Vagina (tissue), 2 donors: ENCODE results near the gene DDC.
A peak's percentile ranks its signal among the peaks of the same experiment; 100 is the strongest.

Source experiments
- POLR2A ChIP-seq, 2 donors: fragments of 450-650 bp; IDR thresholded peaks; one replicate each; pipeline ENCODE4 v1.6.1; 2017; ENCODE audit warnings: antibody characterized with exemption in 2 of 2, mild to moderate bottlenecking in 2 of 2, moderate library complexity in 2 of 2
- POLR2AphosphoS5 ChIP-seq, 2 donors: sonication (generic); formaldehyde crosslinking; IDR thresholded peaks; one replicate each; pipeline ENCODE4 v1.9.0; 2017; ENCODE audit warnings: antibody characterized with exemption in 2 of 2, mild to moderate bottlenecking in 2 of 2, low read depth in 1 of 2; ENCODE audit not compliant: insufficient read depth in 1 of 2
- TF ChIP-seq, protein P1 (sequence below), 3 experiments: fragments of 450-650 bp in 2 of 3; fragments of 200-600 bp in 1 of 3; sonication (generic) in 1 of 3; IDR thresholded peaks; one replicate each; pipeline ENCODE4 v1.5.1; 2017 to 2019; ENCODE audit warnings: antibody characterized with exemption in 3 of 3, mild to moderate bottlenecking in 2 of 3, moderate library complexity in 2 of 3

DNA sequence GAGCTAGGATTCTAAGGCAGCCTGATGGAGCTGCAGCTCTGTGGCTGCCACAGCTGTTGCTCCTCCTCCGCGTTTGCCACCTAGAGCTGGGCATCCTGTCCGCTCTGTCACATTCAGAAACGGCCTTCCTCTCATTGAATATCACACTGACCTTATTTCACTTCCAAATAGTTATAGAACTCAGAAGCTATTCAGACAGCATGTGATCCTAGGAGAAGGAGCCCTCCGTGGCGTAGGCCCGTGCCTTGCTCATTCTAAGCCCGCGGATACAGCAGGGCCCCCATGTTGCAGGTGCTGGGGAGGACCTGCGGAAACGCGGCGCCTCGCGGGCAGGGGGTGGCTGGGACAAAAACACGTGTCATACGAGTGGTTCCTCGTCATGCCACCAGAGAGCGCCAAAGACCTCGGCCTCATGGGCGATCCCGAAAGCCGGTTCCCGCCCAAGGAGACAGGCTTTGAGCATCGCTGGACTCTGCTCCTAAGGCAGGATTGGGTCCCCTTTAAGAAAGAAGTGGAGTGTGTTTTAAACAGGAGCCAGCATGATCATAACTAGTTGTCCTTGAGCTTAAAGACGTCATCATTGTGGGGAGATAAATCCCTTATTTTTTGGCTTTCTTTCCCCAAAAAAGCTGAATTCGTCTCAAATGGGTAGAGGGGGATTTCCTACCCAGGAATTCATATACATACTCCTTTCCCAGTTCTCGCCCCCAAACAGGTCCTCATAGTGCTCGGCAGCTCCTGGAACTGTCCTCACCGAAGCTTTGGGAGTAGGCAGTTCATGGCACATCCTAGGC lies 97.2 kb downstream of the DDC start:
- TF ChIP-seq, protein P1, sequence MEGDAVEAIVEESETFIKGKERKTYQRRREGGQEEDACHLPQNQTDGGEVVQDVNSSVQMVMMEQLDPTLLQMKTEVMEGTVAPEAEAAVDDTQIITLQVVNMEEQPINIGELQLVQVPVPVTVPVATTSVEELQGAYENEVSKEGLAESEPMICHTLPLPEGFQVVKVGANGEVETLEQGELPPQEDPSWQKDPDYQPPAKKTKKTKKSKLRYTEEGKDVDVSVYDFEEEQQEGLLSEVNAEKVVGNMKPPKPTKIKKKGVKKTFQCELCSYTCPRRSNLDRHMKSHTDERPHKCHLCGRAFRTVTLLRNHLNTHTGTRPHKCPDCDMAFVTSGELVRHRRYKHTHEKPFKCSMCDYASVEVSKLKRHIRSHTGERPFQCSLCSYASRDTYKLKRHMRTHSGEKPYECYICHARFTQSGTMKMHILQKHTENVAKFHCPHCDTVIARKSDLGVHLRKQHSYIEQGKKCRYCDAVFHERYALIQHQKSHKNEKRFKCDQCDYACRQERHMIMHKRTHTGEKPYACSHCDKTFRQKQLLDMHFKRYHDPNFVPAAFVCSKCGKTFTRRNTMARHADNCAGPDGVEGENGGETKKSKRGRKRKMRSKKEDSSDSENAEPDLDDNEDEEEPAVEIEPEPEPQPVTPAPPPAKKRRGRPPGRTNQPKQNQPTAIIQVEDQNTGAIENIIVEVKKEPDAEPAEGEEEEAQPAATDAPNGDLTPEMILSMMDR (IDR thresholded peaks at IDR 0.05), result peak; percentile 79 to 95 (median 89)
- TF ChIP-seq POLR2AphosphoS5 (IDR thresholded peaks at IDR 0.05; ENCODE audit: insufficient read depth in 1 of 2, low read depth in 1 of 2), result peak in 1 of 2 donors; percentile 56
- TF ChIP-seq POLR2A (IDR thresholded peaks at IDR 0.05), result no peak
